ENCODE results near the gene PLPPR4.

Gene PLPPR4

DNA sequence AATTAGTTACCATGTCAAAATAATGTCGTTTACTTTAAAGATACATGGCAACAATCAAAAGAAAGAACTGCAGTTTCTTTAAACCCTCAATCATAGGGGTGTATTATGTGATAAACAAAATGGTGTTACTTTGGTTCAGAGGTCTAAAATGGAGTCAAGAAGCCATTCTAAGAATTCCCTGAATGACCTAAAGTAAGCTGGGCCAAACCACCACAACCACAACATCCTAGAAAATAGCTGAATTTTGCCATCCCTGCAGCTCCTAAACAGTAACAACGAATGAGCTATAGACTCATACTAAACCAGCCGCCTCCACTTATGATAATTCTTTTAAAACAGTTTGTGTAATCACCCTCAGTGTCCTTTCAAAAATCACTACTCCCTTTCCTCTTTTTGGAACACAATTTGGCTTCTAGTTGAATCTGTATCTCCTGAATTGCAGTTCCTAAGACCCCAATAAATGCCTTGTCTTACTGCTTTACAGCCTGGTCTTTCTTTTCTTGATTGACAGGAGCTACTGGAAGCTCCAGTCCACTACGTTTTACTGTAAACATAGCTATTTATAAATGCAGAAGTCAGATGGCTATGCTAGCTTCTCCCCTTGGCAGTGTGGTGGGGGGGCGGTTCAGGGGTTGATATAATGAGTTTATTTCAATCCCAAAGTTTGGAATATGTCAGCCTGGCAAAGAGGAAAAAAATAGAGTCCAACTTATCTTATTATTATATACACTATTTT is 84.3 kb downstream of the PLPPR4 start:
- DNase-seq (ENCODE audit: low spot score), result no peak

DNA sequence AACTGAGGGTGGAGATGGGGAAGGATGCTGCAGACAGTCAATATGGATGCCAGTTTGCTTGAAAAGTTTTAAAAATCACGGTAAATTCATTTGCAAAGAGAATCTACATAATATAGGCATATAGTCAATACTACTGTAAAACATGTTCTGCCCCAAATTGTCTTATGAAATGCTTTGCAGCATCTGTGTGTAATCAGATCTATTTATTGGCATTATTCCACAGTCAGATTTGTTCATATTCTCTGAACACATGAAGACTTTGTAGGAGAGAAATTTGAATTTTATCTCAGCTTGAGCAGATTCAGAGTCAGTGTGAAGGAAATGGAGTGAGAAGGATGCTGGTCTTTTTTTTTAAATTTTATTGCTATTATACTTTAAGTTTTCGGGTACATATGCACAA is 88.5 kb downstream of the PLPPR4 start:
- no peak for DNase-seq (ENCODE audit: low spot score)

DNA sequence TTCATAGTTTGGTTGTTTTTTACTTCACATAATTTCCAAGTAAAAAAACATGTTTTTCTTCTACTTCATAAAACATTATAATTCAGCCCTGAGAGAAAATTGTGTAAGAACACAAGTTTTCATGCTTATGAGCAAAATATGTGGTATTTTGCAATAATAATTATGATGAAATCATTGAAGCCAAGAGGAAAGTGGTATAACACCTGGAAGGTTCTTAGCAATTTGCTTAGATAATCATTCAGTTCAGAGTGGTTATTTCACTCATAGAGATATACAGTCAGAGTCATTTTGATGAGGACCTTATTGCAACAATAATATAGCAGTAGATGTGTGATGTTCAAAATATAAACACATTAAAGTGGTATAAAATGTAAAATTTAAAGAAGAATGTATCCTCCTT is 94.5 kb downstream of the PLPPR4 start:
- DNase-seq (ENCODE audit: low spot score), result no peak

Data from GM03348 (cell line).